ENCODE data around the gene UBL5. TPM values are rescaled to one million over a fixed set of nuclear protein-coding genes. Genes with fewer than 3 reads are reported as not detected.

Gene UBL5
- total RNA-seq, 2 experiments from 2014 or later = 383 to 395 TPM

DNA sequence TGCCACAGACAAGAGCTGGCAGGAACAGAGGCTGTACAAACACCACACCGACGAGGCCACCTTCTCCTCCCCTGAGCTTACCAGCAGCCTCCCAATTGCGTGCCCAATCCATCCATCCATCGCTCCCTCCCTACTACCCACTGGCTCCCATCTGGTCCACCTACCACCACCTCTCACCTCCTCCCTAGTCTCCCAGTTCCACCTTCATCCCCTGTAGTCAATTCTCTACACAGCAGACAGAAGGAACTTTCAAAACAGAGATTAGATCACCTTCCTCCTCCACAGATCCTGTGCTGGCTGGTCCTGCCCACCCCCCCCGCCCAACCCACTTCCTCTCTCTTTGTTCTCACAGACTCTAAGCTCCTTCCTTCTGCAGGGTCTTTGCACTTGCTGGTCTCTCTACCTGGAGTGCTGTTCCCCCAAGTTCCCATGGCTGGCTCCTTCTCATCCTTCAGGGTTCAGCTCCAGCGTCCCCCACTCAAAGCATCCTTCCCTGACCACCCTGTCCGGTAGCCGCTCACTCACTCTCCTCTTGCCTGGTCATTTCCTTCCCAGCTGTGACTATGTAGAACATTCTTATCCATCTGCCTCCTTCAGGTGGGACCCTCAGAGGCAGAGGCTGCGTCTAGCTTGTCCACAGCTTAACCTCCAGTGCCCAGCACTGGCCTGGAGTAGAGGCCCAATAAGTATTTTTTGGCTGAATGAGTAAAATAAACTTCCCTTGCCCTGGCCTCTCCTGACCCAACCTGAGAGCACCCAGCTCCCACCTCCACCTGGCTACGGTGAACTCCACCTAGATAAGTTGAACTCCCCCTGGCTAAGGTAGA is 30.4 kb downstream of the UBL5 start:
- H3K27ac Mint-ChIP-seq = peak overlapping the region; percentile 91
- H3K4me3 Mint-ChIP-seq = peak overlapping the region; percentile 73
- CTCF ChIA-PET = interaction anchor here (0.7 to 2.1 kb wide), 7 partner anchors 9 to 653 kb away, joined by 3 to 10 read pairs (median 6); partner anchors contain the start of gene PIN1
- no peaks in the 10 kb centered on the region for H3K27me3 Mint-ChIP-seq (ENCODE audit: low read depth)
- H3K4me1 Mint-ChIP-seq (ENCODE audit: low read depth) = peaks cover 68% of the 10 kb centered on the region
- DNase-seq = peak; percentile 47
- no peaks in the 10 kb centered on the region for H3K9me3 Mint-ChIP-seq (ENCODE audit: insufficient read depth)
- POLR2A ChIA-PET = interaction anchor here (0.6 to 1.8 kb wide), 4 partner anchors 18 to 550 kb away, joined by 3 to 10 read pairs (median 3); partner anchors contain the start of gene UBL5
- H3K36me3 Mint-ChIP-seq (ENCODE audit: low read depth) = peaks cover 23% of the 10 kb centered on the region
- ATAC-seq = peak; percentile 78

DNA sequence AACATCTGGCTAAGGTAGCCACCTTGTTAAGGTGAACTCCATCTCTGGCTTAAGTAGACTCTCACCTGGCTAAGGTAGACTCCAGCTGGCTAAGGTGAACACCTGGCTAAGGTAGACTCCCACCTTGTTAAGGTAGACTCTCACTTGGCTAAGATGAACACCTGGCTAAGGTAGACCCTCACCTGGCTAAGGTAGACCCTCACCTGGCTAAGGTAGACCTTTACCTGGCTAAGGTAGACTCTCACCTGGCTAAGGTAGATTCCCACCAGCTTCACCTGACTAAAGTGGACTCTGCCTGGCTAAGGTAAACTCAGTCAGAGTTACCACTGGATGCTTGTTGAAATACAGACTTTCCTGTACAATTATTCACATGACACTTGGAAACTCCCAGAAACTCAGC is 31.0 kb downstream of the UBL5 start:
- Mint-ChIP-seq H3K36me3 (ENCODE audit: low read depth) (peaks cover 27% of the 10 kb centered on the region), H3K4me3 (peak overlapping the region; percentile 73), H3K27me3 (ENCODE audit: low read depth) (no peaks in the 10 kb centered on the region), H3K9me3 (ENCODE audit: insufficient read depth) (no peaks in the 10 kb centered on the region), H3K4me1 (ENCODE audit: low read depth) (peaks cover 74% of the 10 kb centered on the region), H3K27ac (peak overlapping the region; percentile 91)
- POLR2A ChIA-PET = interaction anchor here (1.4 kb wide), 1 partner anchor 24 kb away, joined by 4 read pairs; the partner anchor contains the start of gene PIN1
- DNase-seq (no peak), ATAC-seq (no peak)
- CTCF ChIA-PET = interaction anchor here (0.8 to 2.1 kb wide), 5 partner anchors 11 to 233 kb away, joined by 3 to 10 read pairs (median 6); partner anchors contain the start of gene PIN1

GRCh38 chr19:9860407-9860806 is 32.7 kb downstream of the UBL5 start:
- Mint-ChIP-seq H3K4me3 (no peak overlapping the region), H3K27me3 (ENCODE audit: low read depth) (no peaks in the 10 kb centered on the region), H3K27ac (peak overlapping the region; percentile 62), H3K36me3 (ENCODE audit: low read depth) (peaks cover 26% of the 10 kb centered on the region), H3K9me3 (ENCODE audit: insufficient read depth) (no peaks in the 10 kb centered on the region), H3K4me1 (ENCODE audit: low read depth) (peaks cover 89% of the 10 kb centered on the region)
- CTCF ChIA-PET = no interaction called here
- DNase-seq (no peak), ATAC-seq (no peak)
- POLR2A ChIA-PET = interaction anchor here (0.5 to 1.4 kb wide), 2 partner anchors 26 to 547 kb away, joined by 3 to 4 read pairs; partner anchors contain the start of gene PIN1

- Mint-ChIP-seq H3K4me3 (no peak overlapping the region), H3K36me3 (ENCODE audit: low read depth) (peaks cover 23% of the 10 kb centered on the region), H3K27me3 (ENCODE audit: low read depth) (no peaks in the 10 kb centered on the region), H3K27ac (peak overlapping the region; percentile 62), H3K4me1 (ENCODE audit: low read depth) (peaks cover 96% of the 10 kb centered on the region), H3K9me3 (ENCODE audit: insufficient read depth) (no peaks in the 10 kb centered on the region)
- POLR2A ChIA-PET = no interaction called here
- ATAC-seq = no peak
- CTCF ChIA-PET = no interaction called here
- DNase-seq = no peak
Measured at GRCh38 chr19:9861503-9861902, 33.8 kb downstream of the UBL5 start.

DNA sequence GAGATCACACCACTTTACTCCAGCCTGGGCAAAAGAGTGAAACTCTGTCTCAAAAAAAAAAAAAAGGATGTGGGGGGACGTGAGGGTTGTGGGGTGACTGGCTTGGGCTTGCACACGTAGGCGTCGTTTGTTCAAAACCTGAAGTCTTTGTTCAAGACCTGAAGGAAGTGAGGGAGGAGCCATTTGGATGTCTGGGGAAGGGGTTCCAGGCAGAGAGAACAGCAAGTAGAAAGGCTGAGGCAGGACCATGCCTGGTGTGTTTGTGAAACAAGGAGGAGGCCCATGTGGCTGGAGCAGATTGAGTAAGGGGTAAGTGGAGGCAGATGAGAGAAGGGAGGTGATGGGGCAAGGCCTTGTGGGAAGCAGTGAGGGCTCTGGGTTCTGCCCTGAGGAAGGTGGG is 35.2 kb downstream of the UBL5 start:
- ChIA-PET POLR2A (no interaction called here), CTCF (interaction anchor here (0.9 to 1.4 kb wide), 3 partner anchors 27 to 34 kb away, joined by 3 read pairs; partner anchors contain the start of gene PIN1)
- H3K4me3 Mint-ChIP-seq = peak overlapping the region; percentile 82
- ATAC-seq (peak; percentile 25), DNase-seq (peak; percentile 59)
- no peaks in the 10 kb centered on the region for H3K9me3 Mint-ChIP-seq (ENCODE audit: insufficient read depth)
- peak overlapping the region; percentile 95 for H3K27ac Mint-ChIP-seq
- peaks cover 16% of the 10 kb centered on the region for H3K36me3 Mint-ChIP-seq (ENCODE audit: low read depth)
- no peaks in the 10 kb centered on the region for H3K27me3 Mint-ChIP-seq (ENCODE audit: low read depth)
- H3K4me1 Mint-ChIP-seq (ENCODE audit: low read depth) = peaks cover 93% of the 10 kb centered on the region

DNA sequence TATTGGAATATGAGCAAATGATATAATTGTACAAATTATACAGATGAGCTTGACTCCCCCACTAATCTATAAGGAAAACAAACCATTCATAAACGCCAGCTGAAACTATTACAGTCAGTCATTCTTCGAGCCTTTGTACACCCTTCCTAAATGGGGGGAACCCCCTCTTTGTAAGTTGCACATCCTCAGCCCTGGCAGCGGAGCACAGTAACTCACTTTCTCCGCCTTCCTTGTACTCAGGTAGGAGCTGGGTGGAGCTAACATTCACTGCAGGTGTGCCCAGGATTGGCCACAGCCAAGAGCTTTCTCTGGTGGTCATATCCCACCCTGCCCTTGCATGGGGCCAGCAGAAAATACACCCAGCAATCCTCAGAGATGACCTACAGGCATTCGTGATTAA is 36.0 kb downstream of the UBL5 start:
- ATAC-seq (no peak), DNase-seq (no peak)
- Mint-ChIP-seq H3K27me3 (ENCODE audit: low read depth) (no peaks in the 10 kb centered on the region), H3K9me3 (ENCODE audit: insufficient read depth) (no peaks in the 10 kb centered on the region), H3K36me3 (ENCODE audit: low read depth) (peaks cover 16% of the 10 kb centered on the region), H3K27ac (peak overlapping the region; percentile 95), H3K4me3 (peak overlapping the region; percentile 82), H3K4me1 (ENCODE audit: low read depth) (peaks cover 85% of the 10 kb centered on the region)
- POLR2A ChIA-PET = no interaction called here
- CTCF ChIA-PET = interaction anchor here (1.2 to 1.4 kb wide), 2 partner anchors 28 to 35 kb away, joined by 3 read pairs; no protein-coding TSS in a partner anchor

DNA sequence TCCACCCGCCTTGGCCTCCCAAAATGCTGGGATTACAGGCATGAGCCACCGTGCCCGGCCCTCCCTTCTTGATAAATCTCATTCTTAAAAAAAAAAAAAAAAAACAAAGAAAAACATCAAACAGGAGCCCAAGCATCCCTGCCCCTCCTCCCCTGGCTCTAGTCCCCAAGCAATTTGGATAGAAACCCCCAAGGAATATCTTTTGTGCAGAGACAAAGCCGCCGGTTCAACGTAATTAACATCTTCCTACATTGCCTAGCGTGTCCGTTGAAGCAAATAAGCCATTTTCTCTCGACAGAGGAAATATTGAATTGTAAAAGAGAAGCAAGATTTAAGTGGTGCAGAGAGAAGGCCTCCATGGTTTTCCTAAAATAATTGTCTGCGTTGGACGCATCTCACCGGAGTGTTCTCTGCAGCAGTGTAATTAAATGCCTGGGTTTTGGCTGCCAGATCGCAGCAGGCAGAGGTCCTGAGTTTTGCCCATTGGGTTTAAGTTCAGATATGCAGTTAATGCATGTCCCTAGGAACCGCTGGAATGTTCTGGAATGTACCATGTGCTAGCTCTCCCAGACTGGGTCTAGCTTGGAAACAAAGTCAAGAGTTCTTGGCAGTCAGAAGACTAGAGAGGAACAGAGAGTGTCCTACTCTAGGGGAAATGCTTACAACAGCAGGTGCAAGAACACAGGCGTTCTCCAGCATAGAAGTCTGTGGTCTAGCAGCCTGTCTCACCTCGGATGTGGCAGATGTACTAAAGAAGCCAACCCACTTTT is 38.2 kb downstream of the UBL5 start:
- DNase-seq = peak; percentile 81

GRCh38 chr19:9868983-9869617 is 41.4 kb downstream of the UBL5 start:
- ATAC-seq (no peak), DNase-seq (no peak)
- H3K4me1 Mint-ChIP-seq (ENCODE audit: low read depth) = peaks cover 33% of the 10 kb centered on the region
- H3K36me3 Mint-ChIP-seq (ENCODE audit: low read depth) = peaks cover 4% of the 10 kb centered on the region
- ChIA-PET CTCF (interaction anchor here (0.8 kb wide), 1 partner anchor 42 kb away, joined by 3 read pairs; no protein-coding TSS in a partner anchor), POLR2A (no interaction called here)
- H3K9me3 Mint-ChIP-seq (ENCODE audit: insufficient read depth) = no peaks in the 10 kb centered on the region
- H3K4me3 Mint-ChIP-seq = no peak overlapping the region
- H3K27me3 Mint-ChIP-seq (ENCODE audit: low read depth) = no peaks in the 10 kb centered on the region
- no peak overlapping the region for H3K27ac Mint-ChIP-seq

More for the DNA sequence above, 38.2 kb downstream of the UBL5 start:
- peak; percentile 86 for ATAC-seq
- Mint-ChIP-seq H3K9me3 (ENCODE audit: insufficient read depth) (no peaks in the 10 kb centered on the region), H3K27me3 (ENCODE audit: low read depth) (no peaks in the 10 kb centered on the region), H3K27ac (peak overlapping the region; percentile 90), H3K4me1 (ENCODE audit: low read depth) (peaks cover 63% of the 10 kb centered on the region), H3K4me3 (peak overlapping the region; percentile 70), H3K36me3 (ENCODE audit: low read depth) (peaks cover 12% of the 10 kb centered on the region)
- ChIA-PET CTCF (interaction anchor here (1.2 kb wide), 1 partner anchor 31 kb away, joined by 4 read pairs; the partner anchor contains the start of gene PIN1), POLR2A (no interaction called here)

DNA sequence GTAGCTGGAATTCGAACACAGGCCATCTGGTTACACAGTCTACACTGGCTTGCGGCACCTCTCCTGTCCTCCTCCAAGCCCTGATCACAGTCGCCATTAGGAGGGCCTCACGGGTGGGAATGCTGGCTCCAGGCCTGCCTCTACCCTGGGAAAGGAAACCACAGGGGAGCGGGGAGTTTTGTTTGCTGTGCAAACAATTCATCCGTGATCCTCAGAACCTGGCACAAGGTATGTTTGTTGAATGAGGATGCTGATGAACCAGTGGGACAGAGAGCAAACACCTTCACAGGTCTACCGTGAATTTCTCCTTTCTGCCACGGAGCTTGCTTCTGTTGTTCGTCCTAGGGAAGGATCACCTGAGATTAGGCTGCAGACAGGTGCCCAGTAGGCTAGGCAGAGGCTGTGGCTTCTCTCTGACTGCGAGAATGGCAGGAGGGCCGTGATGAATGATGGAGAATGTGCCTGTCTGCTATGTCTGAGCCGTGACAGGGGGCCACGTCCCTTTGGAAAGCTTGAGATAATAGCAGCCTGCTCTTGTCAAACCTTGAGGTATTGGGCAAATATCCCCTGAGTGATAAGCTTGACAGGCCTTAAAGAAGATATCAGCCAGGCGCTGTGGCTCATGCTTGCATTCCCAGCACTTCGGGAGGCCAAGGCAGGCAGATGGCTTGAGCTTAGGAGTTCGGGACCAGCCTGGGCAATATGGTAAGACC is 44.1 kb downstream of the UBL5 start:
- ChIA-PET CTCF (no interaction called here), POLR2A (no interaction called here)
- peaks cover 8% of the 10 kb centered on the region for H3K4me1 Mint-ChIP-seq (ENCODE audit: low read depth)
- H3K36me3 Mint-ChIP-seq (ENCODE audit: low read depth) = no peaks in the 10 kb centered on the region
- DNase-seq (no peak), ATAC-seq (no peak)
- H3K4me3 Mint-ChIP-seq = no peak overlapping the region
- no peak overlapping the region for H3K27ac Mint-ChIP-seq
- H3K9me3 Mint-ChIP-seq (ENCODE audit: insufficient read depth) = no peaks in the 10 kb centered on the region
- H3K27me3 Mint-ChIP-seq (ENCODE audit: low read depth) = no peaks in the 10 kb centered on the region

DNA sequence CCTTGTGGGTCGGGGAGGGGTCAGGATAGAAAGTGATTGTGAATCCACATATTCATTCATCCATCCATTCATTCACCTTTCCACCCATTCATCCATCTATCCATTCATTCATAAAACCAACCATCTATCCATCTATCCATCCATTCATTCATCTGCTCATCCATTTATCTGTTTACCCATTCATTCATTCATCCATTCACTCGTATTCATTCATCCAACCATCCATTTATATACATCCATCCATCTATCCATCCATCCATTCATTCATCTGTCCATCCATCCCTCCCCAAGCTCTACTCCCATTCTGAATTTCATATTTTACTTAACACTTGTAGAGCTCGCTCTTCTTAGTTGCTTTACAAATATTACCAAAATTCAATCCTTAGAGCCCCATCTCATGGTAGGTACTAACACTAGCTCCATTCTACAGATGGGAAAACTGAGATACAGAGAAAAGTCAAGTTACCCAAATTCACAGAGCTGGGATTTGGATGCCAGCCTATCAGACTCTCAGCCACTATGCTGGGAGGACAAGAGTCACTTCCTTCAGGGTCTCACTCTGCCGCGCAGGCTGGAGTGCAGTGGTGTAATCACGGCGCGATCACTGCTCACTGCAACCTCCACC is 45.0 kb downstream of the UBL5 start:
- DNase-seq = no peak
- Mint-ChIP-seq H3K27ac (no peak overlapping the region), H3K9me3 (ENCODE audit: insufficient read depth) (no peaks in the 10 kb centered on the region), H3K36me3 (ENCODE audit: low read depth) (no peaks in the 10 kb centered on the region), H3K27me3 (ENCODE audit: low read depth) (no peaks in the 10 kb centered on the region), H3K4me3 (no peak overlapping the region), H3K4me1 (ENCODE audit: low read depth) (no peaks in the 10 kb centered on the region)
- ChIA-PET CTCF (no interaction called here), POLR2A (no interaction called here)
- ATAC-seq = no peak
